Dedifferentiated amniotic fluid mesenchymal stem cell (primary cell): Measurements from ENCODE around the gene HNRNPAB.
"Not testable (repeated sequence)": the region's sequence is repeated elsewhere in the genome, so short reads cannot be mapped to it uniquely, and the experiment has no call there.

Experiments
- DNase-seq: peaks from one replicate; pipeline ENCODE4 v3.0.0-alpha.2; 2016; ENCODE audit errors: extremely low spot score

HNRNPAB gene

GRCh38 chr5:178230879-178231538 lies 26.7 kb downstream of the HNRNPAB start:
- no peak for DNase-seq

- no peak for DNase-seq
These were observed 27.3 kb downstream of the HNRNPAB start for GRCh38 chr5:178231539-178232123.

- peak; percentile 35 for DNase-seq
These were observed 28.0 kb downstream of the HNRNPAB start, which contains the start of gene PHYKPL for GRCh38 chr5:178232124-178232919. Gene PHYKPL, minus strand, starts transcription at chr5:178232802. Its CDS starts 252 bp downstream, at chr5:178232550.

GRCh38 chr5:178232920-178233429 lies 28.6 kb downstream of the HNRNPAB start:
- no peak for DNase-seq

GRCh38 chr5:178234121-178234749 lies 29.9 kb downstream of the HNRNPAB start:
- no peak for DNase-seq

- DNase-seq, result peak; percentile 55
These were observed 30.6 kb downstream of the HNRNPAB start for GRCh38 chr5:178234750-178235587.

- DNase-seq, result no peak
These were observed 31.2 kb downstream of the HNRNPAB start for GRCh38 chr5:178235588-178235974.

GRCh38 chr5:178236126-178236525 lies 31.8 kb downstream of the HNRNPAB start:
- no peak for DNase-seq

GRCh38 chr5:178236679-178237078 lies 32.3 kb downstream of the HNRNPAB start:
- DNase-seq, result no peak

- DNase-seq, result peak; percentile 39
These were observed 33.3 kb downstream of the HNRNPAB start for GRCh38 chr5:178237431-178238312.

- DNase-seq, result no peak
These were observed 33.9 kb downstream of the HNRNPAB start for GRCh38 chr5:178238313-178238635.

- DNase-seq, result no peak
These were observed 34.6 kb downstream of the HNRNPAB start for GRCh38 chr5:178238711-178239592.

- DNase-seq, result not testable (repeated sequence)
These were observed 35.4 kb downstream of the HNRNPAB start for GRCh38 chr5:178239626-178240301.

- no peak for DNase-seq
These were observed 36.0 kb downstream of the HNRNPAB start for GRCh38 chr5:178240341-178240741.

GRCh38 chr5:178240766-178241165 lies 36.4 kb downstream of the HNRNPAB start:
- no peak for DNase-seq

- DNase-seq, result no peak
These were observed 36.9 kb downstream of the HNRNPAB start for GRCh38 chr5:178241231-178241663.

- DNase-seq, result no peak
These were observed 37.4 kb downstream of the HNRNPAB start for GRCh38 chr5:178241688-178242231.

- no peak for DNase-seq
These were observed 38.1 kb downstream of the HNRNPAB start for GRCh38 chr5:178242416-178242815.
